GM21360 (cell line): Measurements from ENCODE around the gene PAX3.
"Not testable (repeated sequence)": the region's sequence is repeated elsewhere in the genome, so short reads cannot be mapped to it uniquely, and the experiment has no call there.

Experiments used
- ATAC-seq: cut with Tn5 transposase; IDR thresholded peaks from one replicate; pipeline ENCODE4 v1.9.1; 2021; ENCODE audit warnings: mild to moderate bottlenecking, moderate library complexity; ENCODE audit not compliant: unreplicated experiment

The PAX3 gene

DNA sequence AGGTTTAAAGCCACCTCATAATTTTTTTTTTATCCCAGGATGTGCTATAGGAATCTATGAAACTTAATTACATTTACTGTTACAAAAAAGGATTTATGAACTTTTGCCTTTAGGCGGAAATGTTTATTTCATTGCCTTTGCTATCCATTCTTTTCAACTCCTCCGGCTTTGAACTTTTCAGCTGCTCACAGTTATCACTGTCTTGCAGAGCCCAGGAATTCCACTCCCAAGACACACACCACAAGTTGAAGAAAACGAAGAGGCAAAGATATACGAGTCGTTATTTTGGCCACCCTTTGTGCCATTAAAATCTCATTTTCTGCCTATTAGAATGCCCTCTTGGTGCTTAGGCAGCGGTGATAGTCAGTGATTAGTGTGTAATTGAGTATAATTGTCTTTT lies 80.0 kb downstream of the PAX3 start:
- ATAC-seq, result no peak

DNA sequence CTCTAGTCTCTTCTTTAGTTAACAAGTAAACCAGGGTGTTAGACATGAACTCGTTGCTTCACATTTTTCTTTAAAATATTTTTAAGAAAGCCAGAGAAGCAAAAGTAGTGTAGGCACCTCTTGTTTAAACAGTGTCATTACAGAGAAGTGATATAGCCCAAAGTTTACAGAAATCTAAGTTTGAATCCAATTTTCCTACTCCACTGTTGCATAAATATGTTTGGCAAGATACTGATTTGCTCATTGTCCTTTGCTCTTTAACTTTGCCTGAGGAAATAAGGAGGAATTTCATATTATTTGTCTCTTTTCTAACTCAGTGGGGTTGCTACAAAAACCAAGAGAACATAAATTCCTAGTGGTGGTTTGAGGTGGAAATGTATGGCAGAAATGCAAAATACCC lies 81.1 kb downstream of the PAX3 start:
- no peak for ATAC-seq

DNA sequence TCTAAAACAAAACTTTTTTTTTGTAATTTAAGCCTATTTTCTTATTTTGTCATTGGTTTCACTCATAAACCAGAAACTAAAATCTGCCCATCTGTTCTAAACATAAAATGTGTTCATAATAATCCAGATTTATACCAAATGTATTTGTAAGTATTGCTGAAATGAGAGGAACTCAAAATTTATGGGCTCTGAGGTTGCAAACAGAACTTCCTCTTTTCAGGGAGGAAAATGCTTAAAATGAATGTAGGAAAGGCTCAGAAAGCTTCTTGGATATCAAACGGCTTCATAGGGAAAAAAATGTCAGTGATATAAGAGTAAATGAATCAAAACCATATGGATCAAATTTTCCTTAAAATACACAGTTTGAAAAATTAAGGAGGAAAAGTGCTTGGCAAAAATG lies 83.9 kb downstream of the PAX3 start:
- ATAC-seq, result no peak

GRCh38 chr2:222213049-222213448 lies 85.7 kb downstream of the PAX3 start:
- ATAC-seq, result no peak

DNA sequence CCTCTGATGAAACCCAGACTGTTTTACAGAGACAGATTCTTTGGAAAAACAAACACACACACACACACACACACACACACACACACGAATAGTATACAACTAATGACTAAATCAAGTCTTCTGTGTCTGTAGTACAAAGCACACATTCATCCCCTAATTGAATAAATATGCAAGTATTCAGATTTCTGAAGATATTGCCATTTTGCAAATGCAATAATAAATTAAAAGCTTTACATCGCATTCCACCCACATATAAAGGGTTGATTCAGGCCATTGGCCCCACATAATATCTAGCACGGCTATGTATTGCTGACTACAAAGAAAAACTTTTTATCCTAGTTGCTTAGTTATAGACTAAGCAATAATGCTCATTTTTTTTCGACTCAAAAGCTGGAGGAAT lies 86.2 kb downstream of the PAX3 start:
- ATAC-seq, result no peak

GRCh38 chr2:222208010-222208690 lies 90.6 kb downstream of the PAX3 start:
- ATAC-seq, result no peak

DNA sequence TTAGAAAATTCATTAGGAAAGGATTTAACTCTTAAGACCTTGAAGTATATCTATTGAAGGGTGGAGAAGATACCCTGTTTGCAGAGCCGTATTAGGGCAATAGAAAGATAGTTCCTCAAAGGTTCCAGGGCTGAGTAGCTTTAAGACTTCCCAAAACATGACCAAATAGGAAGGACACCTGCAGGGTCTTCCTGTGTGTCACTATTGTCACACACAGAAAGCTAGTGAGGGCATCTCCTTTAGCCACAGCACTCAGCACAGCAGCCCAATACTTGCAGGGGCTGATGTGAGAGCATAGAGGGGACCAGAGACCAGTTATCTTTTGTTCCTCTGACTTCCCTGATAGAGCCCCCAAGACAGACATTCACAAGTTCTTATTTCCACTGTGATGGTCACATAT lies 93.7 kb downstream of the PAX3 start:
- ATAC-seq, result no peak

DNA sequence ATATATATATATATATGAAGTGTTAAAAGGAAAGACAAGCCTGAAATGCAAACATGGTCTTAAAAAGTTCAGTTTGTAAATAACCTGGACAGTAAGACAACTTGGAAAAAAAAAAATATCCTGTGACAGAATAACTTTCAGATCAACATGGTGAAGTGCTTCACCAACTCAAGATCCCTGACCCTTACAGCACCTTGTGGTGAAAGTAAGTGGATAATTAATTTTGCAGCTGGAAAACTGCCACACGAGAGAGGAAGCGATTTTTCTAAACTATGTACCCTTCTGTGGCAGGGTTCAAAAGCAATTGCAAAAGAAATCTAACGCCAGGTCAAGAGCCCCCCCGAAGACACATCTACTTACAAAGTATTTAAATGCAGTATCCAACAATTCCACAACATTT lies 95.8 kb downstream of the PAX3 start:
- ATAC-seq, result no peak

- no peak for ATAC-seq
These were observed 102.6 kb downstream of the PAX3 start for GRCh38 chr2:222196159-222196558.

DNA sequence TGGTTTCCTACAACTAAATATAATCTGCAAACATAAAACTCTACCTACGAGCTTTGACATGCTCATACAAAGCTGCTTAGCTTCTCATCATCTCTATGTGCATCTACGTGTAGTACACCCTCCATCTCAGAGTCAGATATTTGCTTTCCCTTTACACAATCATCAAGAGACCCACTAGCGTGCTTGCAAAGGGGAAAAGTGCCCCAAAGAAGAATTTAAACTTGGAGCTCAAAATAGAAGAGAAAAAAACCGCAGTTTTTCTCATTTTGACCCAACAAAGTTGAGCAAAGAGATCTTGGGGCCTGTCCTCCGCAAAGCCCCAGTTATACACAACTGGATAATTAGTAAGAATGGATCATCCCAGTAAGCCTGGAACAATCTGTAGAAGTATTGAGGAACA lies 104.1 kb downstream of the PAX3 start:
- ATAC-seq, result no peak

- ATAC-seq, result no peak
These were observed 105.3 kb downstream of the PAX3 start for GRCh38 chr2:222193328-222193983.

GRCh38 chr2:222180619-222181018 lies 118.2 kb downstream of the PAX3 start:
- no peak for ATAC-seq

DNA sequence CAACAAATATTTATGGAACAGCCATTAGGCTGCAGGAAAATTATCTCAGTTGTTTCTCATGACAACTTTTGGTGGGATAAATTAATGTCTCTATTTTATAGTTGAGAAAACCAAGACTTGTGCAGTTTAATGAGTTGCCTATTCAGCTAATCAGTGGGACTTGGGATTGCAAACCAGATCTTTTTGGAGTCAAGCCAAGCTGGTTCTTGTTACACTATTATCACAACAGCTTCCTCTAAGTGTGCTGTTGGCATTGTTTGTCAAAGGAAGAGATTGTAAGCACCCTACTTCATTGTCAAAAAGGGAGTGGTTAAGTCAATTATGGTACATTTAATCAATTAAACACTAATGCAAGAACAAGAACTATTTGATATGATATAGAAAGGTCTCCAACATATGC lies 119.2 kb downstream of the PAX3 start:
- no peak for ATAC-seq

DNA sequence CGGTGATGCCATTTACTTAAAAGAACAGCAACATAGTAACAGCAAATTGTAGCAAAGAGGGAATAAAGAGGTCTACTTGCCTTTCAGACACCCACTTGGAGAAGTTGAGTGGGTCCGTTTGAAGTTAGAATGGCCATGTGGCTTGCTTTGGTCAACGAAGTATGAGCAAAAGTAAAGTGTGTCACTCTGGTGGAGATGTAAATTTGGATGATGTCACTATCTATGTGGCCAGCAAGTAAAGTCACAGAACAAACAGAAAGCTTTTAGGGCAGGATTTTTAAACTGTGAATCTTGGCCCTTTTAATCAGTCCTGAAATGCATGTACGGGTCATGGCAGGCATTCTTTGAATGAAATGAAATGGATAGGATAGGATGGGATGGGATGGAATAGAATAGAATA lies 120.3 kb downstream of the PAX3 start:
- no peak for ATAC-seq

- ATAC-seq, result no peak
These were observed 121.9 kb downstream of the PAX3 start for GRCh38 chr2:222176890-222177289.

- no peak for ATAC-seq
These were observed 124.3 kb downstream of the PAX3 start for GRCh38 chr2:222174450-222174849.

GRCh38 chr2:222169346-222169745 lies 129.5 kb downstream of the PAX3 start:
- ATAC-seq, result no peak

- no peak for ATAC-seq
These were observed 131.0 kb downstream of the PAX3 start for GRCh38 chr2:222167762-222168161.

DNA sequence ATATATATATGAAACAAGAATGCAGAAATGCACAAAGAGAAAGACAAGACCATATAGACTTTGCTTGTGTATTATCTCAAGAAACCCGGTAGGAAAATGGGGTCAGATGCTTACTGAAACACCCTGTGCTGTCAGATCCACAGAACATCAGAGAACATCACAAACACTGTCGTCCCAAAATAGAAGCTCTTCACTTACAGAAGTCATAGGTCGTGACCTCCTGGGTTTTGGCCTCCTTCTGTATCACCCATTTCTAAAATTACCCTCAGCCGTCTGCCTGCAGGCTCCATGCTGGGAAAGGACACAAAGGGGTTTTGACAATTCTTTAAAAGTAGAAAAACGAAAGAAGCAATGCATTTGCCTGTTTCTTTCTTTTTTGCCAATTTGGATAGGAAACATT lies 137.9 kb downstream of the PAX3 start:
- no peak for ATAC-seq

DNA sequence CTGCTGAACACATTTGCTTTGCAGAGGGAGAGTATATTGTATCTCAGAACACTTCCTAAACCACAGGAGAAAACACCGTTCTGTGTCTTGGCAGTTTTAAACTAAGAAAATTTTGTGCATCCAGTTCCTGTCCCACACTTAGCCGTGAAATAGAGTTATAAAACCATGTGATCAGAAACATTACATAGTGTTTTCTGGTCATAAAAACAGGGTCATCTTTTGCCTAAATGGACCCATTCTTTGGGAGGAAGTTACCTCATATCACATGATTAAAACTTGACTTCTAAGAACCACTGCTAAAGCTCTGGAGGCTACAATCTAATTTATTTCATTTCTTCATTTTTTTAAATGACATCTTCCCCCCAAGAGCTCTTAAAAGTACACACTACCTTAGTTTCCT lies 138.7 kb downstream of the PAX3 start:
- ATAC-seq, result no peak

GRCh38 chr2:222159221-222159620 lies 139.6 kb downstream of the PAX3 start:
- ATAC-seq, result no peak

- not testable (repeated sequence) for ATAC-seq
These were observed 143.7 kb downstream of the PAX3 start for GRCh38 chr2:222155003-222155664.
